ENCODE results near the gene ANKRD55.
"Not testable (repeated sequence)": the region's sequence is repeated elsewhere in the genome, so short reads cannot be mapped to it uniquely, and the experiment has no call there.

DNA sequence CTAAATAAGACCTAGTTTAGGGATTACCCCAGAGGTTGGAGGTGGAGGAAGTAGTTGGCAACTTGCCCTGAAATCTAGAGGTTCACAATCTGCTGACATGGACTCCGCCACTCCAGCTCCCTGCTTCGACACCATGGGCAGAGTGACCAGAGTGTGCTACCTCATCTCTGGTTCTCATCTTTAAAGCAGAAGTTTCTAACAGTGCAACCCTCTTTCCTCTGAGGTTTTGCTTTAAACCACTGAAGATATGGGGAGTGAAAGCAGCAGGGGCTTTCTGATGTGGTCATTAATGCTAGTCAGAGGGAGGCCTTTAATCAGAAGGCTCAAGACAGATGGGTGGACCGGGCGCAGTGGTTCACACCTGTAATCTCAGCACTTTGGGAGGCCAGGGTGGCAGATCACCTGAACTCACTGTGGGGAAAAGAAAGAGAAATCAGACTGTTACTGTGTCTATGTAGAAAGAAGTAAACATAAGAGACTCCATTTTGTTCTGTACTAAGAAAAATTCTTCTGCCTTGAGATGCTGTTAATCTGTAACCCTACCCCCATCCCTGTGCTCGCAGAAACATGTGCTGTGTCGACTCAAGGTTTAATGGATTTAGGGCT, 76.4 kb downstream of the ANKRD55 start:
- TF ChIP-seq, protein P1, sequence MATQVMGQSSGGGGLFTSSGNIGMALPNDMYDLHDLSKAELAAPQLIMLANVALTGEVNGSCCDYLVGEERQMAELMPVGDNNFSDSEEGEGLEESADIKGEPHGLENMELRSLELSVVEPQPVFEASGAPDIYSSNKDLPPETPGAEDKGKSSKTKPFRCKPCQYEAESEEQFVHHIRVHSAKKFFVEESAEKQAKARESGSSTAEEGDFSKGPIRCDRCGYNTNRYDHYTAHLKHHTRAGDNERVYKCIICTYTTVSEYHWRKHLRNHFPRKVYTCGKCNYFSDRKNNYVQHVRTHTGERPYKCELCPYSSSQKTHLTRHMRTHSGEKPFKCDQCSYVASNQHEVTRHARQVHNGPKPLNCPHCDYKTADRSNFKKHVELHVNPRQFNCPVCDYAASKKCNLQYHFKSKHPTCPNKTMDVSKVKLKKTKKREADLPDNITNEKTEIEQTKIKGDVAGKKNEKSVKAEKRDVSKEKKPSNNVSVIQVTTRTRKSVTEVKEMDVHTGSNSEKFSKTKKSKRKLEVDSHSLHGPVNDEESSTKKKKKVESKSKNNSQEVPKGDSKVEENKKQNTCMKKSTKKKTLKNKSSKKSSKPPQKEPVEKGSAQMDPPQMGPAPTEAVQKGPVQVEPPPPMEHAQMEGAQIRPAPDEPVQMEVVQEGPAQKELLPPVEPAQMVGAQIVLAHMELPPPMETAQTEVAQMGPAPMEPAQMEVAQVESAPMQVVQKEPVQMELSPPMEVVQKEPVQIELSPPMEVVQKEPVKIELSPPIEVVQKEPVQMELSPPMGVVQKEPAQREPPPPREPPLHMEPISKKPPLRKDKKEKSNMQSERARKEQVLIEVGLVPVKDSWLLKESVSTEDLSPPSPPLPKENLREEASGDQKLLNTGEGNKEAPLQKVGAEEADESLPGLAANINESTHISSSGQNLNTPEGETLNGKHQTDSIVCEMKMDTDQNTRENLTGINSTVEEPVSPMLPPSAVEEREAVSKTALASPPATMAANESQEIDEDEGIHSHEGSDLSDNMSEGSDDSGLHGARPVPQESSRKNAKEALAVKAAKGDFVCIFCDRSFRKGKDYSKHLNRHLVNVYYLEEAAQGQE (IDR thresholded peaks at IDR 0.05; ENCODE audit: low read depth, low read length), result not testable (repeated sequence)
- TF ChIP-seq EZH2phosphoT487 (IDR thresholded peaks at IDR 0.05; ENCODE audit: borderline replicate concordance, low read depth); POLR2AphosphoS5 (IDR thresholded peaks at IDR 0.05; ENCODE audit: low read depth, low read length); NFIC (IDR thresholded peaks at IDR 0.05; ENCODE audit: borderline replicate concordance); SIN3A (IDR thresholded peaks at IDR 0.05; ENCODE audit: borderline replicate concordance, low read depth, low read length): not testable (repeated sequence)
